Measurements from ENCODE around the gene TMSB4X.
"Not testable (repeated sequence)": the region's sequence is repeated elsewhere in the genome, so short reads cannot be mapped to it uniquely, and the experiment has no call there.

The TMSB4X gene

GRCh38 chrX:12976819-12977732 is 2.2 kb downstream of the TMSB4X start:
- DNase-seq: not testable (repeated sequence)

GRCh38 chrX:12977761-12978204 is 2.9 kb downstream of the TMSB4X start:
- DNase-seq: no peak

- no peak for DNase-seq
These were observed 3.5 kb downstream of the TMSB4X start for GRCh38 chrX:12978205-12979025.

GRCh38 chrX:12979026-12979607 is 4.2 kb downstream of the TMSB4X start:
- DNase-seq: no peak

- DNase-seq: no peak
These were observed 4.7 kb downstream of the TMSB4X start for GRCh38 chrX:12979616-12980015.

- not testable (repeated sequence) for DNase-seq
These were observed 5.1 kb downstream of the TMSB4X start for GRCh38 chrX:12980039-12980438.

GRCh38 chrX:12981880-12982279 is 7.0 kb downstream of the TMSB4X start:
- no peak for DNase-seq

- DNase-seq: peak; percentile 81
These were observed 9.9 kb downstream of the TMSB4X start for GRCh38 chrX:12984603-12985319.

GRCh38 chrX:12985331-12985730 is 10.4 kb downstream of the TMSB4X start:
- no peak for DNase-seq

GRCh38 chrX:12986164-12986779 is 11.4 kb downstream of the TMSB4X start:
- no peak for DNase-seq

- DNase-seq: no peak
These were observed 12.0 kb downstream of the TMSB4X start for GRCh38 chrX:12986886-12987285.

- no peak for DNase-seq
These were observed 12.4 kb downstream of the TMSB4X start for GRCh38 chrX:12987340-12987739.

- DNase-seq: no peak
These were observed 13.1 kb downstream of the TMSB4X start for GRCh38 chrX:12987900-12988594.

GRCh38 chrX:12988797-12989196 is 13.9 kb downstream of the TMSB4X start:
- no peak for DNase-seq

GRCh38 chrX:12989461-12989860 is 14.6 kb downstream of the TMSB4X start:
- no peak for DNase-seq

- no peak for DNase-seq
These were observed 16.7 kb downstream of the TMSB4X start for GRCh38 chrX:12991575-12991974.

GRCh38 chrX:12992544-12993118 is 17.7 kb downstream of the TMSB4X start:
- no peak for DNase-seq

- no peak for DNase-seq
These were observed 18.9 kb downstream of the TMSB4X start for GRCh38 chrX:12993826-12994225.

GRCh38 chrX:12994321-12994720 is 19.4 kb downstream of the TMSB4X start:
- no peak for DNase-seq

- DNase-seq: no peak
These were observed 22.1 kb downstream of the TMSB4X start for GRCh38 chrX:12996934-12997435.
